Muscle layer of duodenum (tissue), 2 donors: ENCODE data around the gene MAP1LC3B.
"Not testable (repeated sequence)": the region's sequence is repeated elsewhere in the genome, so short reads cannot be mapped to it uniquely, and the experiment has no call there.

Experiments used
- H3K27ac ChIP-seq: one replicate; pipeline ENCODE4 v1.7.0; 2013; ENCODE audit warnings: mild to moderate bottlenecking, low read length
- H3K27me3 ChIP-seq: one replicate; pipeline ENCODE4 v1.7.0; 2013; ENCODE audit warnings: low read depth, mild to moderate bottlenecking, control low read depth, low read length
- H3K36me3 ChIP-seq, 2 donors: one replicate each; pipeline ENCODE4 v1.7.0; 2013; ENCODE audit warnings: low read length in 2 of 2, control low read depth in 1 of 2, mild to moderate bottlenecking in 1 of 2; ENCODE audit not compliant: insufficient read depth in 2 of 2, control insufficient read depth in 1 of 2
- H3K4me1 ChIP-seq, 2 donors: one replicate each; pipeline ENCODE4 v1.7.0; 2013; ENCODE audit warnings: low read length in 2 of 2, mild to moderate bottlenecking in 2 of 2, control low read depth in 1 of 2, moderate library complexity in 1 of 2; ENCODE audit not compliant: insufficient read depth in 2 of 2, control insufficient read depth in 1 of 2
- H3K4me3 ChIP-seq, 2 donors: one replicate each; pipeline ENCODE4 v1.7.0; 2013; ENCODE audit warnings: low read length in 2 of 2, low read depth in 1 of 2, mild to moderate bottlenecking in 1 of 2
- H3K9me3 ChIP-seq, 2 donors: one replicate each; pipeline ENCODE4 v1.7.0; 2013; ENCODE audit warnings: low read length in 2 of 2, control low read depth in 1 of 2, mild to moderate bottlenecking in 1 of 2; ENCODE audit not compliant: control insufficient read depth in 1 of 2
- donor health status: healthy.

The MAP1LC3B gene

GRCh38 chr16:87369796-87370719 is 22.1 kb upstream of the MAP1LC3B start:
- Histone ChIP-seq H3K36me3 (peaks cover 0 to 3% of the 10 kb centered on the region in 2 donors), H3K4me1 (peaks cover 0 to 37% of the 10 kb centered on the region in 2 donors), H3K9me3 (no peaks in the 10 kb centered on the region), H3K4me3 (no peak overlapping the region), H3K27me3 (no peaks in the 10 kb centered on the region), H3K27ac (no peak overlapping the region)

GRCh38 chr16:87371261-87371866 is 20.8 kb upstream of the MAP1LC3B start:
- Histone ChIP-seq H3K4me3 (peak overlapping the region; percentile 19 to 21), H3K9me3 (no peaks in the 10 kb centered on the region), H3K36me3 (peaks cover 0 to 3% of the 10 kb centered on the region in 2 donors), H3K4me1 (peaks cover 0 to 50% of the 10 kb centered on the region in 2 donors), H3K27ac (no peak overlapping the region), H3K27me3 (no peaks in the 10 kb centered on the region)

GRCh38 chr16:87372305-87372704 is 19.8 kb upstream of the MAP1LC3B start:
- Histone ChIP-seq H3K4me1 (peaks cover 0 to 53% of the 10 kb centered on the region in 2 donors), H3K4me3 (no peak overlapping the region), H3K27me3 (no peaks in the 10 kb centered on the region), H3K9me3 (no peaks in the 10 kb centered on the region), H3K36me3 (no peaks in the 10 kb centered on the region), H3K27ac (no peak overlapping the region)

DNA sequence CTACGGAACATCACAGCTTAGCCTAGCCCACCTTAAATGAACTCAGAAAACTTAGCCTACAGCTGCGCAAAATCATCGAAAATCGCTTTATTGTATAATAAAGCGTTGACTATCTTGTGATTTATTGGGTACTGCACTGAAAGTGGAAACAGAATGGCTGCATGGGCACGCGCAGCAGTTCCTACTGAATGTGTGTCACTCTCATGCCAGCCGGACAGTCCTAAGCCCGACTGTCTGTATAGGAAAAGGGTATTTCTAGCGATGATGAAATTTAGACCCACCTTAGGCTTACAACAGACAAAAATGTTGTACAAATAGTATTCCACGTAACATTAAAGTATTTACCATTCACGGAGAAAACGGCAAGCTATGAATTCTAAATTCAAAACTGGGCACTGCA is 17.8 kb upstream of the MAP1LC3B start:
- no peaks in the 10 kb centered on the region for H3K36me3 ChIP-seq
- no peak overlapping the region for H3K4me3 ChIP-seq
- no peak overlapping the region for H3K27ac ChIP-seq
- H3K4me1 ChIP-seq = peaks cover 0 to 51% of the 10 kb centered on the region in 2 donors
- H3K9me3 ChIP-seq = no peaks in the 10 kb centered on the region
- H3K27me3 ChIP-seq = no peaks in the 10 kb centered on the region

DNA sequence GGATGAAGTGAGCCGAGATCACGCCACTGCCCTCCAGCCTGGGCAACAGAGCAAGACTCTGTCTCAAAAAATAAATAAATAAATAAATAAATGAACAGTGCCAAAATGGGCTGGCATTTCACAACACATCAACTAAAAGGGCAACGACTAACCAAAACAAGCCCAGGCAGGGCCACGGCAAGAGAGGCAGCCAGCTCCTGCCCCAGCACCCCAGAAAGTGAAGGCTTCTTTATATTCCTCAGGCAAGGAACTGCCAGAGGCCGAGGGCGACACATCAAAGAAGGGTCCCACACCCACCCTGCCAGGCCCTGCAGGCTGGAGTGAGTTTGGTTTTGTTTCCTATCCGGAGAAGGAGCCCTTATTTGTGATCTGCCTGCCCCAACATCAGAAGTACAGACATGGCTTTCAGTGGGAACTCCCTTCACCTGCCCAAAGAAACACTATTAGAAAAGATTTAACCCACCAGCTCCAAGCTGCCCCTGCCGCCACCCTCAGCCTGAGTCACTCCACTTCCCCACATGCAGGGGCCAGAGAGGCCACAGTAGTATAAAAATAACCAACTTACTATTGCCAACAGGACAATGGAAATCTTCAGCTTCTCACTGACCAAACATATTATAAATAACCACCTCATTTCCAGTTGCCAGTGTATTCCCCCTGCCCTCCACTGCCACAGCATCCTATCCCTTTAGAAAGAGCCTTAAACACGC is 16.6 kb upstream of the MAP1LC3B start:
- peak overlapping the region; percentile 23 for H3K27ac ChIP-seq
- H3K36me3 ChIP-seq = no peaks in the 10 kb centered on the region
- no peaks in the 10 kb centered on the region for H3K27me3 ChIP-seq
- H3K4me1 ChIP-seq = peaks cover 0 to 47% of the 10 kb centered on the region in 2 donors
- no peak overlapping the region for H3K4me3 ChIP-seq
- H3K9me3 ChIP-seq = no peaks in the 10 kb centered on the region

- H3K4me1 ChIP-seq = peaks cover 0 to 46% of the 10 kb centered on the region in 2 donors
- no peaks in the 10 kb centered on the region for H3K27me3 ChIP-seq
- H3K27ac ChIP-seq = no peak overlapping the region
- H3K36me3 ChIP-seq = no peaks in the 10 kb centered on the region
- H3K9me3 ChIP-seq = no peaks in the 10 kb centered on the region
- H3K4me3 ChIP-seq = no peak overlapping the region
These were observed 15.5 kb upstream of the MAP1LC3B start for GRCh38 chr16:87376660-87377059.

DNA sequence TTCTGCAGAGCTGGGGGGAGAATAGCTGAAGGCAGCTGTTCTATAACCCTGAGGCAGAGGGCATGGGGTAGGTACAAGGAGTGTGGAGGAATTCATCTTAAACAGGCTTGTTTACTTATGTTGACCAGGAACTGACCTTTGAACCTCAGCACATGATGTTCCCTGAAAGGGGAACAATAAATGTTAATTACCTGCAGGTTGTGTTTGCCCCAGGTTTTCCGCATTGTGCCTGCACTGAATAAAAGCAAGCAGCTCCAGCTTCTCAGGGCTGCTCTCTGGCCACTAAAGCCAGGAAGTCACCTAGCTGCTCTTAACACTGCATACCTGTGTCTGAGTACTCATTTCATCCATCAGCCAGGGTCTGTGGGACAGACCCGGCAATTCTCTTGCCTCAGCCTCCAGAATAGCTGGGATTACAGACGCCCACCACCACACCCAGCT is 12.8 kb upstream of the MAP1LC3B start:
- H3K9me3 ChIP-seq, H3K27me3 ChIP-seq, H3K27ac ChIP-seq, H3K4me3 ChIP-seq, H3K36me3 ChIP-seq: not testable (repeated sequence)
- peaks cover 0 to 57% of the 10 kb centered on the region in 2 donors for H3K4me1 ChIP-seq

DNA sequence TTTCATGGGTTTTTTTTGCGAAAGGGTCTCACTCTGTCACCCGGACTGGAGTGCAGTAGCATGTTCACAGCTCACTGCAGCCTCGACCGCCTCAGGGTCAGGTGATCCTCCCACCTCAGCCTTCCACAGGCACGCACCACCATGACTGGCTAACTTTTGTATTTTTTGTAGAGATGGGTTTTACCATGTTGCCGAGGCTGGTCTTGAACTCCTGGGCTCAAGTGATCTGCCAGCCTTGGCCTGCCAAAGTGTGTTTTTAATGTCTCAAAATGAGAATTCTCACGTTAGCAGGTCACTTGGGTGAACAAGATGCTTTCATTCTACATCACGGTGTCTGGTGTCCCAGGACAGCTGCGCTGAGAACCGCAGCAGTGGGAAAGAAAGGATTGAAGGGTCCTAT is 11.7 kb upstream of the MAP1LC3B start:
- H3K27me3 ChIP-seq = no peaks in the 10 kb centered on the region
- peak overlapping the region in 1 of 2 donors; percentile 80 for H3K4me3 ChIP-seq
- peak overlapping the region; percentile 74 for H3K27ac ChIP-seq
- peaks cover 0 to 57% of the 10 kb centered on the region in 2 donors for H3K4me1 ChIP-seq
- H3K36me3 ChIP-seq = no peaks in the 10 kb centered on the region
- no peaks in the 10 kb centered on the region for H3K9me3 ChIP-seq

GRCh38 chr16:87380881-87381280 is 11.3 kb upstream of the MAP1LC3B start:
- peak overlapping the region; percentile 74 for H3K27ac ChIP-seq
- peaks cover 0 to 53% of the 10 kb centered on the region in 2 donors for H3K4me1 ChIP-seq
- H3K36me3 ChIP-seq = no peaks in the 10 kb centered on the region
- H3K4me3 ChIP-seq = peak overlapping the region; percentile 60 to 80
- no peaks in the 10 kb centered on the region for H3K27me3 ChIP-seq
- no peaks in the 10 kb centered on the region for H3K9me3 ChIP-seq

DNA sequence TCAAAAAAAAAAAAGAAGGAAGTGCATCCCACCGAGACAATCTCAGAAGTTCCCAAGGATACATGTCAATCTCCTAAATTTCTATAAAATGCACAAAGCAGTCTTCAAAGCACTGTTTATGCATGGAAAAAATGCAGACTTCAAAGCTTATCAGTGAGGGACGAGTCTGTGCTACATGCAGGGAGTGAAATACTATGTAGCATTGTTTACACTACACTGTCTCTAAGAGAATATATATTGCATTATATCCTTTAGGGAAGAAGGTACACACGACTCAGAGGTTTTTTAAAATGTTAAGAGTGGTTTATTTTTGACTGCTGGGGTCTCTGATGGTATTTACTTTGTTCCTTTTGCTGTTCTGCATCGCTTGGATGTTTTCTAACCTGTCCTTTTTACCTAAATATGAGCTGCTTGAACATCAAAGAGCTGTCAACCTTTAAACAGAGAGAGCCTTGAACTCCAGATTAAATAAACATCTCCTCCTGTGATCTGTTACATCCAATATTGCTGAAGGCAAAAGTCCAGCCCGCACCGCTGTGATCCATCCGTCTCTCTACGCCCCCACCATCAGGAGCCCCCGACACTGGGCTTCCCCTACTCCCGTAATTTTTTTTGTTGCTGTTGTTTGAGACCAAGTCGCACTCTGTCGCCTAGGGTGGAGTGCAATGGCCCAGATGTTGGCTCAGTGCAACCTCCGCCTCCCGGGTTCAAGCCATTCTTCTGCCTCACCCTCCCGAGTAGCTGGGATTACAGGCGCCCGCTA is 9.9 kb upstream of the MAP1LC3B start:
- no peaks in the 10 kb centered on the region for H3K36me3 ChIP-seq
- no peak overlapping the region for H3K27ac ChIP-seq
- H3K9me3 ChIP-seq = no peaks in the 10 kb centered on the region
- no peaks in the 10 kb centered on the region for H3K27me3 ChIP-seq
- H3K4me1 ChIP-seq = peaks cover 0 to 47% of the 10 kb centered on the region in 2 donors
- H3K4me3 ChIP-seq = peak overlapping the region; percentile 55 to 80
